KBM-7 (cell line): ENCODE measurements around the gene FANCD2.

ENCODE experiments used
- DNase-seq: peaks from one replicate; pipeline ENCODE4 v3.0.0-alpha.2; 2015
- in situ Hi-C: fragments of 300-500 bp; cut with MboI; formaldehyde crosslinking; loops from 2 replicates; pipeline ENCODE4 v1.14.3; 2020; ENCODE audit warnings: low sequenced_read_pairs, low pct_unique_long_range_greater_than_20kb, mixed read lengths

The FANCD2 gene

GRCh38 chr3:10150987-10151386 is 124.8 kb downstream of the FANCD2 start:
- in situ Hi-C loops, result no loop called here
- no peak for DNase-seq
